GM04504 (cell line): ENCODE data around the gene PHRF1.

Experiments used
- DNase-seq: peaks from one replicate; pipeline ENCODE4 v3.0.0-alpha.2; 2012; ENCODE audit warnings: low read depth

Gene PHRF1

DNA sequence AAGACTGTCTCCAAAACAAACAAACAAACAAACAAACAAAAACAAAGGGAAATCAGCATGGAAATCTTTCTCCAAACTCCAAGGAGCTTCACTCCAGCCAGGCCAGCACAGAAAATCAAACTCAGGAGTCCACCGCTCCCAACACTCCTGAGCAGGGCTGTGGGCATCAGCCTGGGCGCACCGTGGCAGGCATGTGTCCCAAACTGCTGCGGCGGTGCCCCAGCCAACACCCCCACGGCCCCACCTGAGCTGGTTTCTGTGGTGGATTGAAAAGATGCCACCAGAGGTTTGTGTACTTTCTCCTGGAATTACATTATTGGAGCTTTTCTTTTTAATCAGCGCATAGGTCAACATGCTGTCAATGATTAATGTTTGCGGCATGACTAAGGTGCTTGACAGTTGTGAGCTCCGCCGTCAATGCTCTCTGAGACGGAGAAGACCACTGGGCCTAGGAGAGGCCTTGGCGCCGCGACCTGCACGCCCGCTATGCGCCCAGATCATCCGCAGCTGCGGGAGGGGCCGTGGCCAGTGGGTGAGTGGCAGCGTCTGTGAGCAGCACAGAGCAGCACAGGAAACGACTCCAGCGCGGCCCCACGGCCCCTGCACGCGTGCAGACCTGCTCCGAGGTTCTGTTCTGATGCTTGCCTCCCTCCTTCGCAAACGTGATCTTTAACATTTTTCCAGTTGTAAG, 78.9 kb downstream of the PHRF1 start:
- no peak for DNase-seq

- DNase-seq = no peak
These were observed 80.2 kb downstream of the PHRF1 start for GRCh38 chr11:656426-656825.

- DNase-seq = no peak
These were observed 80.6 kb downstream of the PHRF1 start for GRCh38 chr11:656866-657265.

DNA sequence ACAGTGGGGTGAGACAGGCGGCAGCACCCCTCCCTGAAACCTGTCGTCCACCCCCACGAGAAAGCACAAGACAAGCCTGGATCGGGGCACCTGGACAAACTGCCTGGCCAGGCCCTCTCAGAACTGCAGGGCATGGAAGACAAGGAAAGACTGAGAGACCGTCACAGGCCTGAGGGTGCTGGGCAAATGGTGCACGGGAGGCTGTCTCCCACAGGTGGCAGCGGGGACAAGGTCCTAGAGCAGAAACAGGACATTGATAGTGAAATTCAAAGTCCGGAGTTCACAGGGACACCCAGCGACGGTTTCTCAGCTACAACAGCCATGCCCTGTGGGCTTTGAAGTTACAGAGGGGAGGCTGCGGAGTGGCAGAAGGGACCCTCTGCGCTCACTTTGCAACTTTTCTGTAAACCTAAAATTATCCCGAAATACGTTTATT, 81.4 kb downstream of the PHRF1 start:
- no peak for DNase-seq

- DNase-seq = no peak
These were observed 83.3 kb downstream of the PHRF1 start for GRCh38 chr11:659532-660085.

GRCh38 chr11:660281-660680, 84.0 kb downstream of the PHRF1 start:
- DNase-seq = no peak

DNA sequence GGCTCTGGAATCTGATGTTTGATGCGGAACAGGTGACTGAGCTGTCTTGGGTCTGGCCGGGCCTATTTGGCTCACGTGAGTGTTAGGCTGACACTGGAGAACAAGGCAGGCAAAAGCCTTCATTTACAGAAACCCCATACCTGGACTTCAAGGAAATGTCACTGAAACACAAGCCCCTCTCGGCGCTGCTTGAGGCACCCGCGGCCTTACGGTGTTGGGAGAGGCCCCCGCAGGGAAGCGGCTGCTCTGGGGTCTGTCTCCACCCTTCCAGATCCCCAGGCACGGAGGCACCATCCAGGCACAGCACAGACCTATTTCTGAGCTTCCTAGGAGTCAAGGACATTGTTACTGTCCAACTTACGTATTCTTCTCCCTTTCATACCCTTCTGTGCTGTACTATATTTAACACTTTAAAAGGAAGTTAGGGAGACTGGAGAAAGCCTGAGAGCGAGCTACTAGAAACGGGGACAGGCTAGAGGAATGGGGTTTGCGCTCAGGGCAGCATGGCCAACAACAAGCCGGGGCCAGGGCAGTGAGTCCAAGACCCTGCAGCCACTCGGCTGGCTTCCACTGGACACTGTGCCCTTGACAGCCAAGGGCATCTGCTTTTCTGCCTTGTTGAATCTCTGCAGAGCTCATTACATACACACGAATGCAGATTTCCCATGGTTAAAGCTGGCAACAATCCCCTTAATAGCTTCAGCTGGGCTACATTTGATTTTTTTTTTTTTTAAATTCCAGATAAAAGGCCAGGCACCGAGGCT, 84.6 kb downstream of the PHRF1 start:
- DNase-seq = no peak
